ENCODE measurements around the gene PNPLA8. TPM values are rescaled to one million over a fixed set of nuclear protein-coding genes. Genes with fewer than 3 reads are reported as not detected.

PNPLA8 gene
- total RNA-seq, 1 donor from 2014 or later, result 17.1 TPM

DNA sequence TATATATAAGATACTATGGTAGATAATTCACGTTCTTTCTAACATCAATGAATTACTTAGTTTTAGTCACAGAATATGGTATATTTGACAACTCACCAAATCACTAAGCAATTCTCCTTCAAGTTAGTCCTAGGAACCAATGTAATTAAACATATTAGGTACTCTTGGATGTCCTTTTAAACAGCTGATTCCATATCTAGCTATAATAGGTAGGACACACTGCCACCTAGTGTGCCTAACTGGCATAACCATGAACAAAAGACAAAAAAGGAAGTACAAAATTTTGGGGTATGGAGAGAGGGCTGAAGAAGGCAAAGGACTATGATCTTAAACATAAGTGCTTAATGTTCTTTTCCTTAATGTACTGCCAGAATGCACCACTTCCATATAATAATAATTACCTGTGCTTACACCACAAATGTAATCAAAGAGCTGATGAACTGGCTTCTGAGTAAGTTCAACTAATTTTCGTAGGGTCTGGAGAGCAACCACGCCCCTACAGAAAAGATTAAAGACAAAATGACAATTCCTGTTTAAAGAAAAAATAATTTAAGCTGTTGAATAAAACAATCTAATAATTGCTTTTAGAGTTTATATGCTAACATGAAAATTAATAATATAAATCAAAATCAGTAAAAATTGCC is 28.7 kb downstream of the PNPLA8 start:
- peak; percentile 37 for DNase-seq (ENCODE audit: low spot score, unreplicated experiment)

DNA sequence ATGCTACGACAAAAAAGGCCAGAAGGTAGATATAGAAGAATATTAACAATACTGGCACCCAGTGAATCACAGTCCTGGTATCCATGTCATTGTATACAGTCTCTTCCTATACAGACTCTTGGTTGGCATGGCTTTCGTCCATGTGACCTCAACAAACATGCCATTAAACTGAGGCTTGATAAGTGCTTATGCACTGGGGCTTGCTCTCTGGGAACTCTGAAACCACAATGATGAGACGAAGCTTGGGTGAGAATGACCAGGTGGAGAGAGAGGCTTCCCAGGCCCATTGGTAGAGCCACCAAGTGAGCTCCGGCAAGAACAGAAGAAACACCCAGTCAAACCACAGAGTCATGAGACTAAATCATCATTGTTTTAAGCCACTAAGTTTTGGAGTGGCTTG is 33.2 kb downstream of the PNPLA8 start:
- Mint-ChIP-seq H3K4me3 (ENCODE audit: low read depth) (no peak overlapping the region), H3K27me3 (no peaks in the 10 kb centered on the region), H3K36me3 (ENCODE audit: insufficient read depth) (peaks cover 11% of the 10 kb centered on the region), H3K9me3 (ENCODE audit: low read depth) (no peaks in the 10 kb centered on the region), H3K4me1 (ENCODE audit: low read depth) (no peaks in the 10 kb centered on the region), H3K27ac (peak overlapping the region; percentile 19)
- TF ChIP-seq, protein P1, sequence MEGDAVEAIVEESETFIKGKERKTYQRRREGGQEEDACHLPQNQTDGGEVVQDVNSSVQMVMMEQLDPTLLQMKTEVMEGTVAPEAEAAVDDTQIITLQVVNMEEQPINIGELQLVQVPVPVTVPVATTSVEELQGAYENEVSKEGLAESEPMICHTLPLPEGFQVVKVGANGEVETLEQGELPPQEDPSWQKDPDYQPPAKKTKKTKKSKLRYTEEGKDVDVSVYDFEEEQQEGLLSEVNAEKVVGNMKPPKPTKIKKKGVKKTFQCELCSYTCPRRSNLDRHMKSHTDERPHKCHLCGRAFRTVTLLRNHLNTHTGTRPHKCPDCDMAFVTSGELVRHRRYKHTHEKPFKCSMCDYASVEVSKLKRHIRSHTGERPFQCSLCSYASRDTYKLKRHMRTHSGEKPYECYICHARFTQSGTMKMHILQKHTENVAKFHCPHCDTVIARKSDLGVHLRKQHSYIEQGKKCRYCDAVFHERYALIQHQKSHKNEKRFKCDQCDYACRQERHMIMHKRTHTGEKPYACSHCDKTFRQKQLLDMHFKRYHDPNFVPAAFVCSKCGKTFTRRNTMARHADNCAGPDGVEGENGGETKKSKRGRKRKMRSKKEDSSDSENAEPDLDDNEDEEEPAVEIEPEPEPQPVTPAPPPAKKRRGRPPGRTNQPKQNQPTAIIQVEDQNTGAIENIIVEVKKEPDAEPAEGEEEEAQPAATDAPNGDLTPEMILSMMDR (IDR thresholded peaks at IDR 0.05; ENCODE audit: unreplicated experiment), result no peak
- no peak for DNase-seq (ENCODE audit: low spot score, unreplicated experiment)

More for the DNA sequence above, 28.7 kb downstream of the PNPLA8 start:
- H3K27me3 Mint-ChIP-seq, result no peaks in the 10 kb centered on the region
- H3K4me3 Mint-ChIP-seq (ENCODE audit: low read depth), result no peak overlapping the region
- no peak overlapping the region for H3K27ac Mint-ChIP-seq
- peaks cover 17% of the 10 kb centered on the region for H3K36me3 Mint-ChIP-seq (ENCODE audit: insufficient read depth)
- TF ChIP-seq, protein P1 (IDR thresholded peaks at IDR 0.05; ENCODE audit: unreplicated experiment), result peak; percentile 89
- H3K9me3 Mint-ChIP-seq (ENCODE audit: low read depth), result no peaks in the 10 kb centered on the region
- H3K4me1 Mint-ChIP-seq (ENCODE audit: low read depth), result no peaks in the 10 kb centered on the region

DNA sequence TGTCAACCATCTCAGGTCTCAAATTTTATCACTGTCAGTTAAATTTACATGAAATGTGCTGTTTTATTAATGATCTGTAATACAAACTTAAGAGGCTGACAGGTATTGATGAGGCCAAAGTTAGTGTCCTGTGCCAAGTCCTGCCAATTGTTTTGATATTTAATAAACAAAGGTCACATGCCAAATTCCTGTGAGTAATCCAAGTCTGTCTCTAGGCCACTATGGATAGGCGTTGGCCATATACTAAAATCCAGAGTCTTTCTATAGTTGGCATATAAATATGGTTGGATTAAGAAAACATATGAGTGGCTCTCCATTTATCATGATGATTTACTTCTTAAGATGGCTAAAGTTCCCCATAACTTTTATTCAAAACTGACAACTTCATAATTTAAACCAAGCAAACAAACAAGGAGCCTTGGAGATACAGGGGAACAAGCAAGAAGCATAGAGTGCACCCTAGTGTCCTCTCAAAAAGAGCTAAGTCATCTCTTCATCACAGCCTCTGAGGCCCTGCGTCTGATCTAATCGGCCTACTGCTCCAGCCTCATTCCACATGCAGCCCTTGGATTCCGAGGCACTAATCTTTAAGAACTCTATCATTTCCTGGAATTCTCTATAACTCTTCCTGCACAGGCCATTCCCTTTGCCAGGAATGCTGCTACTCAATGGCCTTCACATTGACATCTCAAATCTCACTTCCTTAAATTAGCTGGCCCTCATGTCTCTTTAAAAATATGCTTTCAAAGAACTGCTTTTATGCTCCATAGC is 37.0 kb downstream of the PNPLA8 start:
- Mint-ChIP-seq H3K4me1 (ENCODE audit: low read depth) (no peaks in the 10 kb centered on the region), H3K27me3 (no peaks in the 10 kb centered on the region), H3K4me3 (ENCODE audit: low read depth) (no peak overlapping the region), H3K27ac (no peak overlapping the region), H3K36me3 (ENCODE audit: insufficient read depth) (peaks cover 4% of the 10 kb centered on the region), H3K9me3 (ENCODE audit: low read depth) (no peaks in the 10 kb centered on the region)
- TF ChIP-seq, protein P1 (IDR thresholded peaks at IDR 0.05; ENCODE audit: unreplicated experiment), result no peak
- no peak for DNase-seq (ENCODE audit: low spot score, unreplicated experiment)

DNA sequence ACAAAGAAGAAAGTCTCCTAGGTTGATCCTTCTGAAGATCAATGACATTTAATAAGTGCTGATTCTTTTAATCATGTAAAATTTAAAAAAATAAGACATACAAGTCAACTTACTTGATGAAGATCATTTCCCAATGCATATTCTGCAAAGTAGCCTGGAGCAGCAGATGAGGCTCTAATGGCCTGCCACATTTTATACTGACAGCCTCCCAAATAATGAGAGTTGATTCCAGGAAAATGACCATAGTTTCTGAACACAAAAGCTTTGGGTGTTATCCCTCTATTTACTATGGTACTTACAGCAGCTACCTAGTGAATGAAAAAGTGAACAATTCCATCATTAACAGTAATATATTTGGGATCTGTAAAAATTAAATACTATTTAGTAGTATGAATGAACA is 38.3 kb downstream of the PNPLA8 start:
- no peaks in the 10 kb centered on the region for H3K27me3 Mint-ChIP-seq
- H3K4me1 Mint-ChIP-seq (ENCODE audit: low read depth), result peaks cover 2% of the 10 kb centered on the region
- TF ChIP-seq, protein P1 (IDR thresholded peaks at IDR 0.05; ENCODE audit: unreplicated experiment), result no peak
- no peak overlapping the region for H3K4me3 Mint-ChIP-seq (ENCODE audit: low read depth)
- H3K9me3 Mint-ChIP-seq (ENCODE audit: low read depth), result no peaks in the 10 kb centered on the region
- no peak overlapping the region for H3K27ac Mint-ChIP-seq
- no peak for DNase-seq (ENCODE audit: low spot score, unreplicated experiment)
- H3K36me3 Mint-ChIP-seq (ENCODE audit: insufficient read depth), result peaks cover 2% of the 10 kb centered on the region

DNA sequence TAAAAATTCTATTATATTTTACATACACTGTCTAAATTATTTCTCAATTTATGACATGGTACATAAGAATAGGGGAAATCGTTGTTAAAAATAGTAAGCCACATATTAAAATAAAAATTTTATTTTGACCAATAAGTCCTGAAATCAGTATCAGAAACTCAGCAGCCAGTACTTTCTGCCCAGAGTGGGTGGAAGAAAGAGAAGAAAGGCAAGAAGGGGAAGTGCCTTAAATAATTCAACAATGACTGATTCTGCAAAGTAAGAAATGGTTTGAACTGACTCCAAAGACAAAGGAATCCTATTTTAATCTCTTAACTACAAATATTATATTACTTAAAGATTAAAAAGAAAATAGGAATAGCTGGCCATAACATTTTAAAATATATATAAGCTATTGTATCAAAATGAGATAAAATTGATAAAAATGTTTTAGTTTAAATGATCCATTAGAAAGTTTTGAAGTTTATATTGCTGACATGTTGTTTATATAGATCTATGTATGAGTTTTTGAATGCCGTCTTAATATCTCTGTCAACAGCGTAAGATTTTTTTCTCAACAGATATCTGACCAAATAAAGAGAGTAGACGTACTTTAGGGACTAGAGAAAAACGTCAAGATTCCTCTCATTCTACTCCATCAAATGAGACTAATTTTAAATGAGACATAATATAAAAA is 39.5 kb downstream of the PNPLA8 start:
- Mint-ChIP-seq H3K27ac (no peak overlapping the region), H3K4me1 (ENCODE audit: low read depth) (peaks cover 2% of the 10 kb centered on the region), H3K9me3 (ENCODE audit: low read depth) (no peaks in the 10 kb centered on the region), H3K4me3 (ENCODE audit: low read depth) (no peak overlapping the region), H3K27me3 (no peaks in the 10 kb centered on the region), H3K36me3 (ENCODE audit: insufficient read depth) (peaks cover 2% of the 10 kb centered on the region)
- no peak for DNase-seq (ENCODE audit: low spot score, unreplicated experiment)
- TF ChIP-seq, protein P1 (IDR thresholded peaks at IDR 0.05; ENCODE audit: unreplicated experiment), result no peak

Measured in progenitor cell of endocrine pancreas (in vitro differentiated cells).